GM12865 (cell line): ENCODE results near the gene PAXX.

Source experiments
- DNase-seq: peaks from one replicate; pipeline ENCODE4 v3.0.0; 2010; ENCODE audit warnings: low read depth
- H3K4me3 ChIP-seq: 2 replicates; pipeline ENCODE4 v1.5.1; 2011; ENCODE audit warnings: mild to moderate bottlenecking, low read depth, low read length, control low read depth
- TF ChIP-seq, protein P1 (sequence below): IDR thresholded peaks from 2 replicates; pipeline ENCODE4 v1.5.1; 2011; ENCODE audit warnings: low read length, control low read depth, low read depth, inconsistent platforms; ENCODE audit not compliant: insufficient read depth; ENCODE audit errors: missing control alignments

The PAXX gene

DNA sequence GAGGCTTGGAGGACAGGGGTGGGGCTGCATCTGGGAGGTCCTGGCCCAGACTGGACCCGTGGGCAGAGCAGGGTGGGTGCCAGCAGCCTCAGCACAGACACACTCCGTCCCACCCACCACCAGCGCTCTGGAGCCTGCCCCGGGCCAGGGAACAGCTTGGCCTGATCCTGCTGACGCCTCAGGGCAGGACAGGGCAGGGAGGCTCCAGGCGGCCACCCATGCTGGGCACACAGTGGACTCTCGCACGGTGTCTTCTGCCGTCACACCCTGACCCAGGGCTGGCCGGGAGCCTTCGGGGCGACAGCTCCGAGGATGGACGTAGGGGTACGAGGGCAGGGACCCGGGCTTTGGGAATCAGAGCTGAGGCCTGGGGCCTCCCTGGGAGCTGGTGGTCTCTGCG is 23.1 kb upstream of the PAXX start:
- TF ChIP-seq, protein P1, sequence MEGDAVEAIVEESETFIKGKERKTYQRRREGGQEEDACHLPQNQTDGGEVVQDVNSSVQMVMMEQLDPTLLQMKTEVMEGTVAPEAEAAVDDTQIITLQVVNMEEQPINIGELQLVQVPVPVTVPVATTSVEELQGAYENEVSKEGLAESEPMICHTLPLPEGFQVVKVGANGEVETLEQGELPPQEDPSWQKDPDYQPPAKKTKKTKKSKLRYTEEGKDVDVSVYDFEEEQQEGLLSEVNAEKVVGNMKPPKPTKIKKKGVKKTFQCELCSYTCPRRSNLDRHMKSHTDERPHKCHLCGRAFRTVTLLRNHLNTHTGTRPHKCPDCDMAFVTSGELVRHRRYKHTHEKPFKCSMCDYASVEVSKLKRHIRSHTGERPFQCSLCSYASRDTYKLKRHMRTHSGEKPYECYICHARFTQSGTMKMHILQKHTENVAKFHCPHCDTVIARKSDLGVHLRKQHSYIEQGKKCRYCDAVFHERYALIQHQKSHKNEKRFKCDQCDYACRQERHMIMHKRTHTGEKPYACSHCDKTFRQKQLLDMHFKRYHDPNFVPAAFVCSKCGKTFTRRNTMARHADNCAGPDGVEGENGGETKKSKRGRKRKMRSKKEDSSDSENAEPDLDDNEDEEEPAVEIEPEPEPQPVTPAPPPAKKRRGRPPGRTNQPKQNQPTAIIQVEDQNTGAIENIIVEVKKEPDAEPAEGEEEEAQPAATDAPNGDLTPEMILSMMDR: no peak
- H3K4me3 ChIP-seq: no peak overlapping the region
- no peak for DNase-seq

DNA sequence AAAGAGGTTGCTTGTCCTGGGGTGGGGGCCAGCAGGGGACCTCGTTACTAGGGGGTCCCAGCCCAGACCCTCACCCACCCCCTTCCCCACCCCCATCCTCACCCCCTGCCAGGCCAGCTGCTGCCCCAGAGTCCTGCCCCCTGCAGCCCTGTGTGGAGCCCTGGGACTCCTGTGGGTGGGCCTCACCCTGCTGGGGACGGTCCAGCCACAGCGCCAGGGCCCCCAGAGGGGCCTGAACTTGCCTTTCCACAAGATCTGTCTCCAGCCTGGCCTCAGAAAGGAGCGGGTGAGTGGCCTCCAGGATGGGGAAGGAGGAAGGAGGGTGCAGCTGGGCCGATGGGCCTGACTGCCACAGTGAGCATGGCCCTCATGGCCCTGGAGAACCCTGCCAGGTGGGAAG is 22.4 kb upstream of the PAXX start:
- no peak for DNase-seq
- no peak overlapping the region for H3K4me3 ChIP-seq
- TF ChIP-seq, protein P1: no peak

DNA sequence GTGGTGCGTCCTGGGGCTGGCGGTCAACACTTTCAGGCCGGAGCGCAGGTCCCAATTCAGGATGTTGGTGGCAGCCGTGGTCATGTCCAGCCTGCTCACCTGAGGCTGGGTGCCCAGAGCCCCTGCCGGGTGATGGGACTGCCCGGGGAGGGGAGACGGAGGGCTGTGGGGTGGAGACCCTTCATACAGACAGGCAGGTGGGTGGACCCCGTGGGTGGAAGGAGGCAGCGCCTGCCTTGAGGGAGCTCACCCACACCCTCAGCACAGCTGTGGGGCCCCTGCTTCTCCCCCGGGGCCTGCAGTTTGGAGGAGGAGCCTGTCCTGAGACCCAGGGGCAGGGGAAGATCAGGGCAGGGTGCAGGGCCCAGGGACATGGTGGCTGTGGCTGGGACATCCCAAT is 21.9 kb upstream of the PAXX start:
- TF ChIP-seq, protein P1: no peak
- DNase-seq: no peak
- H3K4me3 ChIP-seq: no peak overlapping the region

DNA sequence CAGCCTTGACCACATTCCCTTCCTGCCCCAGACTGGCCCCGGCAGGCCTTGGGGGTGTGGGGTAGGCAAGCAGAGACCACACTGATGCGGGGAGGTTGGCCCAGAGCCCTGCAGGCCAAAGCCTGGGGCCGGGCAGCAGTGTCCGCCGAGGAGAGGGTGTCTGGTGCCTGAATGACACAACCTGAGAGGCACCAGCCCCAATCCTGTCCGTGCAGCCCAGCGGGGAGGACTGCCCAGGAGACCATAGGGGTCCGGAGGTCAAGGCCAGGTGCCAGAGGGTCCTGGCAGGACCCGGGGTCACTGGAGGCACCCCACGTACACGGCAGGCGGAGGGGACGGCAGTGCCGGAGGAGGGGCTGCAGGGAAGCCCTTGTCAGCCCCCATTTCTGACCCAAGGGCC is 20.5 kb upstream of the PAXX start:
- H3K4me3 ChIP-seq: no peak overlapping the region
- TF ChIP-seq, protein P1: no peak
- DNase-seq: no peak

DNA sequence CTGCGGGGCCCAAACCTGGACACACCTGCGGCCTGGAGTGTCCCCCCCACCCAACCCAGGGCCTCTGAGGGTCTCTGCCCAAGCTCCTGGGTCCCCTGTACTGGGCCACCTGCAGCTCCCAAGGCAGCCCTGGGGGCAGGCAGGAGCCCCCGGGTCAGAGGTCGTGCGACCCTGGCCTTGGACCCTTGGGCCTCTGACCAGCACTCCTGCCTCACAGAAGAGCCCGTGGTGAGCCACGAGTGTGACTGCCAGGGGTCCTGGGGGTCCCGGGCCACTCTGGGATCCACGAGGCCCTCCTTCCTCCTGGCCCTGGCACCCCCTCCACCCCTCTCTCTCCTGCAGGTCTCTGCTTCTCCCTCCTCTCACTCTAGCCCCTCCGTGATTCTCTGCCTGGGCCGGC is 19.9 kb upstream of the PAXX start:
- TF ChIP-seq, protein P1: no peak
- no peak overlapping the region for H3K4me3 ChIP-seq
- no peak for DNase-seq

DNA sequence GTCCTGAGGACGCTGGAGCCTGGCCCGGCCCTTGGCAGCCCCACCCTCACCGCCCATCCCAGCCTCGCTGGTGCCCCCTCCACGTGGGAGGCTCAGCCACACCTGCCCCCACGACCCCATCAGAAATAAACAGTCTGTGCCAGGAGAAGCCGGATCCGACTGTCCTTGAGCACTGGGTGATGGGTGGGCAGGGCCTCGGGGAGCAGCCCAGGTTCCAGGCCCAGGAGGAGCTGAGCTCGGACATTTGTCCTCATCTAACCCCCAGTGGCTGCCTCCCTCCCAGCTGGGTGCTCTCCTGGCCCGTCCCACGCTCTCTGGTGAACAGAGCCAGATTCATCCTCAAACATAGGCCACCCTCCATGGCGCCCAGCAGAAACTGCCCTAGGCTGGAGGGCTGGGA is 19.5 kb upstream of the PAXX start:
- no peak for DNase-seq
- H3K4me3 ChIP-seq: no peak overlapping the region
- TF ChIP-seq, protein P1: no peak
